Activated CD4-positive, alpha-beta memory T cell treated with anti-CD3 and anti-CD28 coated beads, Interleukin-2, amount 10 ng/mL, durations not matched to agents 7 days and 5 days (primary cell): ENCODE measurements around the gene NAT8L. TPM values are rescaled to one million over a fixed set of nuclear protein-coding genes. Genes with fewer than 3 reads are reported as not detected.

Experiments
- CTCF ChIA-PET: fragments of 350-600 bp; sonication (Branson Sonifier 250); formaldehyde crosslinking; loops from one replicate; lab custom pipeline; 2021; ENCODE audit warnings: antibody characterized with exemption, inconsistent platforms; lab: Charles Lee
- POLR2A ChIA-PET: fragments of 350-600 bp; sonication (Branson Sonifier 250); formaldehyde crosslinking; loops from one replicate; lab custom pipeline; 2021; ENCODE audit warnings: antibody characterized with exemption; lab: Charles Lee
- DNase-seq: peaks from one replicate; pipeline ENCODE4 v3.0.0-alpha.2; 2020
- H3K27ac Mint-ChIP-seq: one replicate; pipeline ENCODE4 v1.8.0; 2021; ENCODE audit warnings: mild to moderate bottlenecking, mixed read lengths
- H3K27me3 Mint-ChIP-seq: one replicate; pipeline ENCODE4 v1.8.0; 2021; ENCODE audit warnings: mixed read lengths
- H3K36me3 Mint-ChIP-seq: one replicate; pipeline ENCODE4 v1.8.0; 2021; ENCODE audit warnings: low read depth, mixed read lengths
- H3K4me1 Mint-ChIP-seq: one replicate; pipeline ENCODE4 v1.8.0; 2021; ENCODE audit warnings: mixed read lengths
- H3K4me3 Mint-ChIP-seq: one replicate; pipeline ENCODE4 v1.8.0; 2021; ENCODE audit warnings: mild to moderate bottlenecking, mixed read lengths
- H3K9me3 Mint-ChIP-seq: one replicate; pipeline ENCODE4 v1.8.0; 2021; ENCODE audit warnings: mixed read lengths
- total RNA-seq, 2 experiments: library from RNA; stranded (reverse); gene quantifications; one replicate each; pipeline ENCODE4 v1.2.3, GENCODE V29; 2021

Gene NAT8L
- total RNA-seq, 2 experiments from 2014 or later: 0.08 to 0.10 TPM

- Mint-ChIP-seq H3K36me3 (no peaks in the 10 kb centered on the region), H3K27ac (no peak overlapping the region), H3K4me3 (no peak overlapping the region), H3K27me3 (peaks cover 7% of the 10 kb centered on the region), H3K9me3 (no peaks in the 10 kb centered on the region), H3K4me1 (no peaks in the 10 kb centered on the region)
- ChIA-PET POLR2A (no interaction called here), CTCF (no interaction called here)
- no peak for DNase-seq
Observed at GRCh38 chr4:2090642-2091041, 31.5 kb downstream of the NAT8L start.

DNA sequence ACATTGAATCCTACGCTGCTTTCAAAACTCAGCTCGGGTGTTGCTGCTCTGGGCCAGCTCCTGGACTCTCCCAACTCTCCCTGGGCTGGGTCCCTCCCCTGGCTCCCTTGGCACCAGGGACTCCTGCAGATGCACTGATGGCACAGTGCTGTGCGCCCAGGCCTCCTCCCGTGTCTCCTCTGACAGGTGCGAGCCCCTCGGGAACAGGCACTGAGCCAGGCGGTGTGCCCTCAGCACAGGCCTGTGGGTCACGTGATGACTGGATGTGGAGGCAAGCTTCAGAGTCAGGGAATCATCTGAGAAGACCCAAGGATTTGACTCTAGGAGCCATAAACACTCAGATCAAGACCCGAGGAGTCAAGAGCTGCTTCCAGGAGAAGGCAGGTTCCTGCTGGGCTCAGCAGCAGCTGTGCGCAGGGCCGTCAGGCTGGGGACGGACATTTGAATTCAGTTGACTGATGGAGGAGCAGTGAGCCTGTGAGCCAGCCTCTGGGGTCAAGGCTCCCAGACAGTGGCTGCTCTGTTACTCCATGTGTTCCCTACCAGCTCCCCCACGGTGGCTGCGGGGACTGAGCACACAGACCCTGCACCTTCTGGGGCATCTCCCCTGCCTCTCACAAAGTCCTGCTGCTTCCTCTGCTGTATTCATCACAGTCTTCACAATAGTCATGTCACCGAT, 33.0 kb downstream of the NAT8L start:
- peaks cover 7% of the 10 kb centered on the region for H3K27me3 Mint-ChIP-seq
- no peaks in the 10 kb centered on the region for H3K36me3 Mint-ChIP-seq
- ChIA-PET CTCF (no interaction called here), POLR2A (no interaction called here)
- no peaks in the 10 kb centered on the region for H3K4me1 Mint-ChIP-seq
- no peak overlapping the region for H3K4me3 Mint-ChIP-seq
- DNase-seq: no peak
- no peak overlapping the region for H3K27ac Mint-ChIP-seq
- H3K9me3 Mint-ChIP-seq: no peaks in the 10 kb centered on the region

GRCh38 chr4:2092669-2093053, 33.5 kb downstream of the NAT8L start:
- CTCF ChIA-PET: no interaction called here
- Mint-ChIP-seq H3K36me3 (no peaks in the 10 kb centered on the region), H3K27ac (no peak overlapping the region), H3K9me3 (no peaks in the 10 kb centered on the region), H3K4me1 (no peaks in the 10 kb centered on the region), H3K27me3 (peaks cover 5% of the 10 kb centered on the region), H3K4me3 (no peak overlapping the region)
- POLR2A ChIA-PET: no interaction called here
- DNase-seq: no peak

DNA sequence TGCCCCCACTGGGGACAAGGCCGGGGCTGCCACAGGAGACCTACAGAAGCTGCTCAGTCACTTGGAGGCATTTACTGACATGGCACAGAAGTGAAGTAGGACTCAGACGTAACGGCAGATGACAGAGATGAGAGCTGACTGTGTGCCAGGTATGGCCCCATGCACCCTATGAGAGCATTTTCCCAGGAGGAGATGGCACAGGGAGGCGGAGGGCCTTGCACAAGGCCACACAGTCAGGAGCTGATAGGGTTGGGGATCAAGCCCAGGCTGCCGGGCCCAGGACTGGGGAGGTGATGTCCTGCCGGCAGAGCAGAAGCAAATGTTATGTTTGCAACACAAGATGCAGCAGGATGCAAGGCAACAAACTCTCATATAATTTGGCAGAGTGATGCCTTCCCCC, 34.1 kb downstream of the NAT8L start:
- no peaks in the 10 kb centered on the region for H3K36me3 Mint-ChIP-seq
- H3K4me1 Mint-ChIP-seq: no peaks in the 10 kb centered on the region
- no peak overlapping the region for H3K27ac Mint-ChIP-seq
- DNase-seq: no peak
- CTCF ChIA-PET: no interaction called here
- H3K27me3 Mint-ChIP-seq: peaks cover 5% of the 10 kb centered on the region
- H3K9me3 Mint-ChIP-seq: no peaks in the 10 kb centered on the region
- H3K4me3 Mint-ChIP-seq: no peak overlapping the region
- POLR2A ChIA-PET: no interaction called here

GRCh38 chr4:2094545-2094944, 35.4 kb downstream of the NAT8L start:
- POLR2A ChIA-PET: no interaction called here
- Mint-ChIP-seq H3K4me3 (no peak overlapping the region), H3K27me3 (peaks cover 4% of the 10 kb centered on the region), H3K36me3 (peaks cover 3% of the 10 kb centered on the region), H3K27ac (no peak overlapping the region), H3K4me1 (no peaks in the 10 kb centered on the region), H3K9me3 (no peaks in the 10 kb centered on the region)
- DNase-seq: no peak
- CTCF ChIA-PET: no interaction called here

GRCh38 chr4:2095236-2096072, 36.3 kb downstream of the NAT8L start:
- no peak for DNase-seq
- POLR2A ChIA-PET: no interaction called here
- H3K27ac Mint-ChIP-seq: no peak overlapping the region
- no peaks in the 10 kb centered on the region for H3K4me1 Mint-ChIP-seq
- no peak overlapping the region for H3K4me3 Mint-ChIP-seq
- H3K9me3 Mint-ChIP-seq: no peaks in the 10 kb centered on the region
- peaks cover 3% of the 10 kb centered on the region for H3K36me3 Mint-ChIP-seq
- no peaks in the 10 kb centered on the region for H3K27me3 Mint-ChIP-seq
- CTCF ChIA-PET: no interaction called here

DNA sequence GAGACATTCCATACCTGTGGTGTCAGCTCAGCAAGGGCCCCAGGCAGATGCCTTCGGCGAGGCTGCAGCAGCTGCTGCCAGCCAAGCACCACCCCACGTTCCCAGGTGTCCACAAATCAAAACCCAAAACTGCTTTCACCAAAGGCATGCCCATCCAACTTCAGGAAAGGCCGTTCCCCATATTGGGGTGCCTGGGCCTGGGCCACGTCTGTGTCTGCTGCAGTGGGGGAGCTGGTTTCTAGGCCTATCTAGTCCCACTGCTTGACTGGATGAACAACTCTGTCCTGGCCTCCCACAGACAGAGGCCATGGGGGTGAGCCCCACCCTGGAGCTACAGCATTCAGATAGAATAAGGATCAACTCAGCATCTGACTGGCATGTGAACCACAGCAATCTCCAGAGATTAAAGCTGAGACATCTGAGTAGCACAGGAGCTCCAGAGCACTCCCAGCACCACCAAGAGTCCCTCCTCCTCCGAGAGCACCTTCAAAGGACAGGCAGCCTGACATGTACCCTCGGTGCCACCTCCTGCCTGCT, 37.0 kb downstream of the NAT8L start:
- POLR2A ChIA-PET: no interaction called here
- H3K27me3 Mint-ChIP-seq: peaks cover 5% of the 10 kb centered on the region
- peaks cover 6% of the 10 kb centered on the region for H3K36me3 Mint-ChIP-seq
- H3K4me1 Mint-ChIP-seq: no peaks in the 10 kb centered on the region
- DNase-seq: no peak
- CTCF ChIA-PET: no interaction called here
- H3K9me3 Mint-ChIP-seq: peaks cover under 1% of the 10 kb centered on the region
- no peak overlapping the region for H3K4me3 Mint-ChIP-seq
- no peak overlapping the region for H3K27ac Mint-ChIP-seq

- Mint-ChIP-seq H3K27me3 (peaks cover 16% of the 10 kb centered on the region), H3K4me1 (no peaks in the 10 kb centered on the region), H3K9me3 (peaks cover 14% of the 10 kb centered on the region), H3K36me3 (peaks cover 12% of the 10 kb centered on the region), H3K4me3 (no peak overlapping the region), H3K27ac (no peak overlapping the region)
- ChIA-PET CTCF (no interaction called here), POLR2A (interaction anchor here (0.7 kb wide), 1 partner anchor 44 kb away, joined by 3 read pairs; no protein-coding TSS in a partner anchor)
- DNase-seq: no peak
Observed at GRCh38 chr4:2101346-2102044, 42.4 kb downstream of the NAT8L start.

- no peak for DNase-seq
- Mint-ChIP-seq H3K9me3 (peaks cover 14% of the 10 kb centered on the region), H3K27me3 (peaks cover 16% of the 10 kb centered on the region), H3K36me3 (peaks cover 12% of the 10 kb centered on the region), H3K4me1 (no peaks in the 10 kb centered on the region), H3K27ac (no peak overlapping the region), H3K4me3 (no peak overlapping the region)
- ChIA-PET CTCF (no interaction called here), POLR2A (no interaction called here)
Observed at GRCh38 chr4:2102045-2102883, 43.1 kb downstream of the NAT8L start.

DNA sequence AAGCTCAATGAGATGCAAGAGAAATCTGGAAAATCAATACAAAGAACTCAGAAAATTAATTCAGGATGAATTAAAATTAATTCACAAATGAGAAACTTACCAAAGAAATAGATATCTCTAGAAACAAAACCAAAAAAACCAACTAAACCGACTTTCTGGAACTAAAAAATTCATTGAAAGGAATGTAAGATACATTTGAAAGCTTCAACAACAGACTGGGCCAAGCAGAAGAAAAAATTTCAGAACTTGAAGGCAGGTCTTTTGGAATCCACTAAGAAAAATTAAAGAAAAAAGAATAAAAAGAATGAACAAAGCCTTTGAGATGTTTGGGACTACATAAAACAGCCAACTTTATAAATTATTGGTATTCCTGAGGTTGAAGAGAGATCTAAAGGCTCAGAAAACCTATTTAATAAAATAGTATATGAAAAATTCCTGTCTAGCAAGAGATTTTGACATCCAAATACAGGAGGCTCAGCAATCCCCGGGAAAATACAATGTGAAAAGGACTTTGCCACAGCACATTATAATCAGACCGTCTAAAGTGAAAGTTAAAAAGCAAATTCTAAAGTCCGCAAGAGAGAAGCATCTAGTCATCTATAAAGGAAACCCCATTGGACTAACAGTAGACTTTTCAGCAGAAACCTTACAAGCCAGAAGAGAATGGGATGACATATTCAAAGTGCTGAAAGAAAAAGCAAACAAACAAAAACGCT, 44.2 kb downstream of the NAT8L start:
- Mint-ChIP-seq H3K4me3 (no peak overlapping the region), H3K4me1 (no peaks in the 10 kb centered on the region), H3K36me3 (peaks cover 12% of the 10 kb centered on the region), H3K9me3 (peaks cover 14% of the 10 kb centered on the region), H3K27me3 (peaks cover 16% of the 10 kb centered on the region), H3K27ac (no peak overlapping the region)
- ChIA-PET POLR2A (no interaction called here), CTCF (no interaction called here)
- DNase-seq: no peak

GRCh38 chr4:2103843-2104547, 44.9 kb downstream of the NAT8L start:
- DNase-seq: no peak
- peaks cover 12% of the 10 kb centered on the region for H3K36me3 Mint-ChIP-seq
- no peak overlapping the region for H3K27ac Mint-ChIP-seq
- no peaks in the 10 kb centered on the region for H3K4me1 Mint-ChIP-seq
- ChIA-PET CTCF (no interaction called here), POLR2A (interaction anchor here (0.9 kb wide), 1 partner anchor 21 kb away, joined by 3 read pairs; no protein-coding TSS in a partner anchor)
- peaks cover 22% of the 10 kb centered on the region for H3K27me3 Mint-ChIP-seq
- H3K9me3 Mint-ChIP-seq: peaks cover 14% of the 10 kb centered on the region
- no peak overlapping the region for H3K4me3 Mint-ChIP-seq
